Measurements from ENCODE around the gene IZUMO4.

The IZUMO4 gene

GRCh38 chr19:2140138-2140569 is 43.4 kb downstream of the IZUMO4 start:
- no peak for TF ChIP-seq YY1 (IDR thresholded peaks at IDR 0.05; ENCODE audit: insufficient read depth, insufficient read length)
- TF ChIP-seq ZNF274 (IDR thresholded peaks at IDR 0.05; ENCODE audit: low read depth, low read length), result no peak
- no peak for TF ChIP-seq SUZ12 (IDR thresholded peaks at IDR 0.05; ENCODE audit: extremely low read depth, insufficient read depth, insufficient read length)
- H3K4me3 ChIP-seq (ENCODE audit: insufficient read length, low read depth), result no peak overlapping the region
- peaks cover 69% of the 10 kb centered on the region for H3K36me3 ChIP-seq (ENCODE audit: insufficient read depth, insufficient read length, low read length)
- no peak for DNase-seq (ENCODE audit: low read depth, low spot score)
- peaks cover 18% of the 10 kb centered on the region for H3K4me1 ChIP-seq (ENCODE audit: insufficient read depth, insufficient read length)
- H3K27me3 ChIP-seq (ENCODE audit: insufficient read depth, insufficient read length), result no peaks in the 10 kb centered on the region
- no peaks in the 10 kb centered on the region for H3K9me3 ChIP-seq (ENCODE audit: insufficient read depth, low read length)
- H3K9ac ChIP-seq (ENCODE audit: insufficient read length, low read depth), result peak overlapping the region; percentile 21

GRCh38 chr19:2142173-2142829 is 45.6 kb downstream of the IZUMO4 start:
- Histone ChIP-seq H3K4me3 (ENCODE audit: insufficient read length, low read depth) (no peak overlapping the region), H3K27me3 (ENCODE audit: insufficient read depth, insufficient read length) (no peaks in the 10 kb centered on the region), H3K9me3 (ENCODE audit: insufficient read depth, low read length) (no peaks in the 10 kb centered on the region), H3K9ac (ENCODE audit: insufficient read length, low read depth) (no peak overlapping the region), H3K4me1 (ENCODE audit: insufficient read depth, insufficient read length) (peaks cover 20% of the 10 kb centered on the region), H3K36me3 (ENCODE audit: insufficient read depth, insufficient read length, low read length) (peaks cover 68% of the 10 kb centered on the region)
- no peak for DNase-seq (ENCODE audit: low read depth, low spot score)
- TF ChIP-seq SUZ12 (IDR thresholded peaks at IDR 0.05; ENCODE audit: extremely low read depth, insufficient read depth, insufficient read length) (no peak), ZNF274 (IDR thresholded peaks at IDR 0.05; ENCODE audit: low read depth, low read length) (no peak), YY1 (IDR thresholded peaks at IDR 0.05; ENCODE audit: insufficient read depth, insufficient read length) (no peak)

GRCh38 chr19:2144190-2144589 is 47.5 kb downstream of the IZUMO4 start:
- no peaks in the 10 kb centered on the region for H3K9me3 ChIP-seq (ENCODE audit: insufficient read depth, low read length)
- DNase-seq (ENCODE audit: low read depth, low spot score), result no peak
- no peak overlapping the region for H3K4me3 ChIP-seq (ENCODE audit: insufficient read length, low read depth)
- TF ChIP-seq YY1 (IDR thresholded peaks at IDR 0.05; ENCODE audit: insufficient read depth, insufficient read length), result no peak
- no peak for TF ChIP-seq SUZ12 (IDR thresholded peaks at IDR 0.05; ENCODE audit: extremely low read depth, insufficient read depth, insufficient read length)
- no peak for TF ChIP-seq ZNF274 (IDR thresholded peaks at IDR 0.05; ENCODE audit: low read depth, low read length)
- no peaks in the 10 kb centered on the region for H3K27me3 ChIP-seq (ENCODE audit: insufficient read depth, insufficient read length)
- H3K4me1 ChIP-seq (ENCODE audit: insufficient read depth, insufficient read length), result peaks cover 13% of the 10 kb centered on the region
- H3K9ac ChIP-seq (ENCODE audit: insufficient read length, low read depth), result no peak overlapping the region
- H3K36me3 ChIP-seq (ENCODE audit: insufficient read depth, insufficient read length, low read length), result peaks cover 63% of the 10 kb centered on the region

GRCh38 chr19:2145831-2146241 is 49.1 kb downstream of the IZUMO4 start:
- H3K4me1 ChIP-seq (ENCODE audit: insufficient read depth, insufficient read length), result peaks cover 14% of the 10 kb centered on the region

GRCh38 chr19:2148482-2149135 is 51.9 kb downstream of the IZUMO4 start:
- TF ChIP-seq SUZ12 (IDR thresholded peaks at IDR 0.05; ENCODE audit: extremely low read depth, insufficient read depth, insufficient read length) (no peak), ZNF274 (IDR thresholded peaks at IDR 0.05; ENCODE audit: low read depth, low read length) (no peak), YY1 (IDR thresholded peaks at IDR 0.05; ENCODE audit: insufficient read depth, insufficient read length) (no peak)
- peaks cover 52% of the 10 kb centered on the region for H3K36me3 ChIP-seq (ENCODE audit: insufficient read depth, insufficient read length, low read length)
- no peaks in the 10 kb centered on the region for H3K9me3 ChIP-seq (ENCODE audit: insufficient read depth, low read length)
- H3K4me3 ChIP-seq (ENCODE audit: insufficient read length, low read depth), result no peak overlapping the region
- H3K4me1 ChIP-seq (ENCODE audit: insufficient read depth, insufficient read length), result peaks cover 14% of the 10 kb centered on the region
- no peaks in the 10 kb centered on the region for H3K27me3 ChIP-seq (ENCODE audit: insufficient read depth, insufficient read length)
- no peak overlapping the region for H3K9ac ChIP-seq (ENCODE audit: insufficient read length, low read depth)
- DNase-seq (ENCODE audit: low read depth, low spot score), result no peak

More at GRCh38 chr19:2145831-2146241, 49.1 kb downstream of the IZUMO4 start:
- H3K9me3 ChIP-seq (ENCODE audit: insufficient read depth, low read length), result no peaks in the 10 kb centered on the region
- no peaks in the 10 kb centered on the region for H3K27me3 ChIP-seq (ENCODE audit: insufficient read depth, insufficient read length)
- H3K36me3 ChIP-seq (ENCODE audit: insufficient read depth, insufficient read length, low read length), result peaks cover 64% of the 10 kb centered on the region
- H3K4me3 ChIP-seq (ENCODE audit: insufficient read length, low read depth), result no peak overlapping the region
- TF ChIP-seq ZNF274 (IDR thresholded peaks at IDR 0.05; ENCODE audit: low read depth, low read length), result no peak
- no peak for TF ChIP-seq YY1 (IDR thresholded peaks at IDR 0.05; ENCODE audit: insufficient read depth, insufficient read length)
- no peak for TF ChIP-seq SUZ12 (IDR thresholded peaks at IDR 0.05; ENCODE audit: extremely low read depth, insufficient read depth, insufficient read length)
- no peak for DNase-seq (ENCODE audit: low read depth, low spot score)
- no peak overlapping the region for H3K9ac ChIP-seq (ENCODE audit: insufficient read length, low read depth)
